Fibroblast of pulmonary artery (primary cell): ENCODE results near the gene CHCHD2.
"Not testable (repeated sequence)": the region's sequence is repeated elsewhere in the genome, so short reads cannot be mapped to it uniquely, and the experiment has no call there.

Experiments
- DNase-seq: peaks from one replicate; pipeline ENCODE4 v3.0.0-alpha.2; 2010; ENCODE audit warnings: low read depth
- H3K4me3 ChIP-seq: replicated peaks from 2 replicates; pipeline ENCODE4 v1.5.1; 2011; ENCODE audit warnings: low read depth, mild to moderate bottlenecking, control low read depth, low read length, moderate library complexity
- TF ChIP-seq, protein P1 (sequence below): IDR thresholded peaks from 2 replicates; pipeline ENCODE4 v1.5.1; 2011; ENCODE audit warnings: mild to moderate bottlenecking, control low read depth, low read length, inconsistent platforms; ENCODE audit errors: missing control alignments

Gene CHCHD2

GRCh38 chr7:56091591-56091990, 14.7 kb downstream of the CHCHD2 start:
- TF ChIP-seq, protein P1, sequence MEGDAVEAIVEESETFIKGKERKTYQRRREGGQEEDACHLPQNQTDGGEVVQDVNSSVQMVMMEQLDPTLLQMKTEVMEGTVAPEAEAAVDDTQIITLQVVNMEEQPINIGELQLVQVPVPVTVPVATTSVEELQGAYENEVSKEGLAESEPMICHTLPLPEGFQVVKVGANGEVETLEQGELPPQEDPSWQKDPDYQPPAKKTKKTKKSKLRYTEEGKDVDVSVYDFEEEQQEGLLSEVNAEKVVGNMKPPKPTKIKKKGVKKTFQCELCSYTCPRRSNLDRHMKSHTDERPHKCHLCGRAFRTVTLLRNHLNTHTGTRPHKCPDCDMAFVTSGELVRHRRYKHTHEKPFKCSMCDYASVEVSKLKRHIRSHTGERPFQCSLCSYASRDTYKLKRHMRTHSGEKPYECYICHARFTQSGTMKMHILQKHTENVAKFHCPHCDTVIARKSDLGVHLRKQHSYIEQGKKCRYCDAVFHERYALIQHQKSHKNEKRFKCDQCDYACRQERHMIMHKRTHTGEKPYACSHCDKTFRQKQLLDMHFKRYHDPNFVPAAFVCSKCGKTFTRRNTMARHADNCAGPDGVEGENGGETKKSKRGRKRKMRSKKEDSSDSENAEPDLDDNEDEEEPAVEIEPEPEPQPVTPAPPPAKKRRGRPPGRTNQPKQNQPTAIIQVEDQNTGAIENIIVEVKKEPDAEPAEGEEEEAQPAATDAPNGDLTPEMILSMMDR, result no peak
- no peak overlapping the region for H3K4me3 ChIP-seq
- no peak for DNase-seq

- no peak overlapping the region for H3K4me3 ChIP-seq
- DNase-seq, result no peak
- TF ChIP-seq, protein P1, result no peak
These were observed 18.8 kb downstream of the CHCHD2 start for GRCh38 chr7:56087445-56087844.

GRCh38 chr7:56086761-56087160, 19.5 kb downstream of the CHCHD2 start:
- no peak for DNase-seq
- TF ChIP-seq, protein P1, result no peak
- H3K4me3 ChIP-seq, result no peak overlapping the region

DNA sequence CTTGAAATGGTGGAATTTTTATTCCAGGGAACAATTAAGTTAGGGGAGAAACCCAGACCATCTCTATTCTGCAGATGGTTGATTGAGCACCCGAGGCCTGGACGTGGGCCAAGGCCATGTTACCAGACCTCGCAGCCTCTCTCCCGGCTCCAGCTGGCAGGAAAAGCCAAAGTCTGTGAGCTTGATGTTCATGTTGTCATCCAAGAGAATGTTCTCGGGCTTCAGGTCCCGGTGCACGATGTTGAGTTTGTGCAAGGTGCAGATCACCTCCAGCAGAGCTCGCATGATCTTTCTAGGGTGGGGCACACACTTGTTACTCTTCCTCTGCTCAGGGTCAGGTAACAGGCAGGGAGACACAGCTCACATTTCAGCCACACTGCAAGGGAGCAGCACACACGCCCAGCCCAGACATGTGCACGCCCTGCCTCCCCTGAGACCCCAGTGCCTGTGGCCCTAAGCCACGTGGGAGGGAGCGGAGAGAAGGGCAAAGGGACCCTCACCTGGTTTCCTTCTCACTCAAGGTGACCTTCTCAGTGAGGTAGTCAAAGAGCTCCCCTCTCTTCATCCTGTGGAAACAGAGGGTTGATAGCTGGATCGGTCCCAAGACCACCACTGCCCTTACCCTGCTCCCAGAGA, 23.0 kb downstream of the CHCHD2 start:
- H3K4me3 ChIP-seq, result no peak overlapping the region
- TF ChIP-seq, protein P1, result no peak
- peak; percentile 7 for DNase-seq

DNA sequence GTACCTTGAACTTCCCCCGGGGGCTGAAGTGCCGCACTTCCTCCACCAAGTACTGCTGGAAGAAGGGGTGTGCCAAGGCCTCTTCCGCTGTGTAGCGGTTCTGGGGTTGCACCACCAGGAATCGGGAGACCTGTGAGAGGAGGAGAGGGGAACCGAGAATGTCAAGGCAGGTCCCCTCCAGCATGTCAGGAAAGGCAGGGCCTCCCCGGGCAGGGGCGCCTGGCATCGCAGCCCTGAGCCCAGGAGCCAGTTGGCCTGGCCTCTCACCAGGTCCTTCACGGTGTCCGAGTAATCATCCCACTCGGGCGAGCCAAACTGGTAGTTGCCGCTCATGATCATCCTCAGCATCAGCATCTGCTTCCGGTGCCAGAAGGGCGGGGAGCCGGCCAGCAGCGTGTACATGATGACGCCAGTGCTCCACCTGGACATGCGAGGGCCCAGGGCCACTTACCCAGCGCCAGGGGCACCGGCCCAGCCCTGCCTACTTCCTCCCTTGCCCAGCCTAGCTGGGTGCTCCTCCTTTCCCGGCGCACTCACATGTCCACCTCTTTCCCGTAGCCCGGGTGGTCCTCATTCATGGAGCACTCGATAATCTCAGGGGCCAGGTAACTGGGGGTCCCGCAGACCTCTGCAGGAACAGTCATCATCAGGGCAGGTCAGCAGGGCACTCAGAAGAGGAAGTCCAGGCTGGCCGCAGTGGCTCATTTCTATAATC, 24.5 kb downstream of the CHCHD2 start:
- TF ChIP-seq, protein P1, result no peak
- no peak for DNase-seq
- no peak overlapping the region for H3K4me3 ChIP-seq

- H3K4me3 ChIP-seq, DNase-seq: not testable (repeated sequence)
These were observed 25.4 kb downstream of the CHCHD2 start for GRCh38 chr7:56080726-56081435.

- TF ChIP-seq, protein P1, result peak; percentile 82
- peak; percentile 79 for DNase-seq
- H3K4me3 ChIP-seq, result no peak overlapping the region
These were observed 26.7 kb downstream of the CHCHD2 start for GRCh38 chr7:56079450-56080185.
